HG02840 (cell line): ENCODE data around the gene RYR3.
A peak's percentile ranks its signal among the peaks of the same experiment; 100 is the strongest.

Source experiments
- ATAC-seq: cut with Tn5 transposase; IDR thresholded peaks from one replicate; pipeline ENCODE4 v1.9.1; 2021; ENCODE audit warnings: mild to moderate bottlenecking, moderate library complexity, moderate number of reproducible peaks; ENCODE audit not compliant: unreplicated experiment, low FRiP score

The RYR3 gene

DNA sequence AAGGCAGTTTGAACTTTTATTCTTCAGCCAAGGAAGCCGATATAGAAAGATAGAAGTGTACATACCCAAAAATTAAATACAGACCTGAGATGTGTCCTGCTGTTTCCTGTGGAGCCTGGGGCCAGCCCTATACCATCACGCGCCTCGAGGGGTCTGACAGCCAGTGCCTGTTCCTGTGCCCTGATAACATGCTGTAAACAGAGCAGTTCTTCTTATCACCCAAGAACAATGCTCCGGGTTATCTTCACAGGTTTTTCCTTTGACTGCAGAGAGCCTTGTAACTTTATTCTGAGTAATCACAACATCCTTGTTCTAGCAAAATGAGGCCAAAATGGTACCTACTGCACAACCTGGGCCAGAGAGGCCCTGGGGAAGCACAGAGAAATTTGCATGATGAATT, 367.8 kb downstream of the RYR3 start:
- no peak for ATAC-seq

- ATAC-seq = no peak
These were observed 368.3 kb downstream of the RYR3 start for GRCh38 chr15:33679061-33679460.

DNA sequence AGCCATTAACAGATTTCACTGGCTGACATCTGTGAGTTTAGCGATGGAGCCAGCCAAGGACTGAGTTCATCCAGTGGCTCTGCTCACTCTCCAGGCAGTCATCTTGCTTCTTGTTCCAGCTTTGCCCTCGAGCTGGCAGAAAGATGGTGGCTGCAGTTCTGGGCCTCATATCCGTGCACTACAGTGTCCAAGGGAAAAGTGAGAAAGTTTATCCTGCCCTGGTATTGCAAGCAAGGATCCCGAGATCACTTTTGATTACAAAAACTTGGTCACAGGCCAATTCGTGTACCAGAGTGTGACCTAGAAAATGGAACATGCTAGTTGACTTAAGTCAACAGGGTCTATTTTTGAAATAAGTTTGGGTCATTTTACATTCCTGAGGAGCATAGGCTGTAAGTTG, 369.6 kb downstream of the RYR3 start:
- no peak for ATAC-seq

DNA sequence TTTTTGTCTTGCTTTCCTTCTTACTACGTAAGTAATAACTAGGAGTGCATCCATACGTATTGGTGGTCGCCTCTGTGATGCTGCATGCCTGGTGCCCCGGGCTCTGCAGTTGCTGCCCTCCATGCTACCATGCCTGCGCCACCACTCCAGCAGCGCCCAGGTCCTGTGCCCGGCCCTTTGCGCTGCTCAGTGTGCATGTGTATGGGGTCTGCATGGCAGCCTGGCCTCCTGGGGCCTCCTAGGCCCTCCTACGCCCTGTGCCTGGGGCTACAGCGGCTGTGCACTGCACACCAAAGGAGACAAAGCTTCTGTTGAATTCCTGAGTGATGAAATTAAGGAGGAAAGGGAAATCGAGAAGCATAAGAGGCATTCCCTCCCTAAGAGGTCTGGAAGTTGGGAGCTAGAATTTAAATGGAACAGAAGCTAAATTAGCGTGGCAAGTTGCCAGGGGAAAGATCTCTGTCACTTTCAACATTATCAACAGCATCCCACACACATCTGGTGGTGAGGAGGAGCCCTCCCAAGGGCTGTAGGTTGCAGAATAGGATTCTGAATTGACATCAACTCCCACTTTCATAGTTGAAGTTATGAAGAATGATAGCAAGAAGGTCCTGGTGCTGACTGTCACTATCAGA, 382.5 kb downstream of the RYR3 start:
- ATAC-seq = no peak

- no peak for ATAC-seq
These were observed 387.4 kb downstream of the RYR3 start for GRCh38 chr15:33698126-33698525.

- no peak for ATAC-seq
These were observed 388.4 kb downstream of the RYR3 start for GRCh38 chr15:33699145-33699544.

DNA sequence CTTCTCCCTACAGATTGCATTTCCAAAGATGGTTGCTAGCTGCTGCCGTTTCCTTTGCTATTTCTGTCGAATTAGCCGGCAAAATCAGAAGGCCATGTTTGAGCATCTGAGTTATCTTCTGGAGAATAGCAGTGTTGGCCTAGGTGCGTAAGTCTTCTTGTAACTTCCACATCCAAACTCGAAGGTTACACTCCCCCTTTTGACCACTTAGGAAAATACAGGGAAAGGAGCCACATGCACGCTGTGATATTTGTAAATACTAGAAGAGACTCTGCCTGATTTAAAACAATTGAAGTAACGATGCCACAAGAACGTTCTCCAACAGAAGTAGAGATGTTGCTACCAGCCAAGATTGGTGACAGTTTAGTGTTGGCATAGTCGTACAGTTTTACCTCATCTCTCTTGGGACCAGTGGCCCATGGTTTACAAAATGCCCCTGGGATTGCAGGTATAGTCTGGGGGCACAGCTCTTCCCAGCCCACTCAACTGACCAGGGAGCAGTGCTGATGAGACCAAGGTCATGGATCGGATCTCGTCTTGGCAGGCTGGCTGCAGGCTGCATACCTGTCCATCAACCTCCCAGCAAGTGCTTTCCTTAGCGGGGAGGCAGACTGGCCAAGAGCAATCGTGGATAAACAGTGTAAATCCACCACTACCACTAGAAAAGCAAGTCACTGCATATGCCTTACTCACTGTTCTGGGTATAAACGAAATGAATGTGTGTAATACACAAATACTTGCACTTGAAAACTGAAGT, 389.1 kb downstream of the RYR3 start:
- no peak for ATAC-seq

- no peak for ATAC-seq
These were observed 390.0 kb downstream of the RYR3 start for GRCh38 chr15:33700695-33701303.

GRCh38 chr15:33701304-33701696, 390.5 kb downstream of the RYR3 start:
- no peak for ATAC-seq

DNA sequence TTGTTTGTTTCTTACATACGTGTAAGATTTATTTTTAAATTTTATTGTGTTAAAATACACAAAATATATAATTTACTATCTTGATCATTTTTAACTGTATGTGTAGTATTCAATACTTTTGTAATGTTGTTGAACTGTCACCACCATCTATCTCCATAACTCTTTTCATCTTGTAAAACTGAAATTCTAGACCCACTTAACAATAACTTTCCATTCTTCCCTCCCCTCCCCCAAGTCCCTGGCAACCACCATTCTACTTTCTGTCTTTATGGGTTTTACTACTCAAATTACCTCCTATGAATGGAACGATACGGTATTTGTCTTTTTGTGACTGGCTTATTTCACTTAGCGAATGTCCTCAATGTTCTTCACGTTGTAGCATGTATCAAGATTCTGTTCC, 395.4 kb downstream of the RYR3 start:
- ATAC-seq = no peak

GRCh38 chr15:33710748-33711147, 400.0 kb downstream of the RYR3 start:
- ATAC-seq = no peak

DNA sequence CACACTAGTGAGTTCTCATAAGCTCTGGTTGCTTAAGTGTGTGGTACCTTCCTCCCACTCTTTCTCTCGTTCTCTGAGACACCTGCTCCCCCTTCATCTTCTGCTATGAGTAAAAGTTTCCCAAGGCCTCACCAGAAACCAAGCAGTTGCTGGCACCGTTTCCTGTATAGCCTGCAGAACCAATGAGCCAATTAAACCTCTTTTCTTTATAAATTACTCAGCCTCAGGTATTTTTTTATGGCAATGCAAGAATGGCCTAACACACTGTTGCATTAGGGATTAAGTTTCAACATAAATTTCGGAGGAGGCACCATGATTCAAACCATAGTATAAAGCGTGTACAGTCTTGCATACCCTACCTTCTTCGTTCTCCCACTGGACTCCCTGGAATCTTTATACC, 405.3 kb downstream of the RYR3 start:
- ATAC-seq = no peak

DNA sequence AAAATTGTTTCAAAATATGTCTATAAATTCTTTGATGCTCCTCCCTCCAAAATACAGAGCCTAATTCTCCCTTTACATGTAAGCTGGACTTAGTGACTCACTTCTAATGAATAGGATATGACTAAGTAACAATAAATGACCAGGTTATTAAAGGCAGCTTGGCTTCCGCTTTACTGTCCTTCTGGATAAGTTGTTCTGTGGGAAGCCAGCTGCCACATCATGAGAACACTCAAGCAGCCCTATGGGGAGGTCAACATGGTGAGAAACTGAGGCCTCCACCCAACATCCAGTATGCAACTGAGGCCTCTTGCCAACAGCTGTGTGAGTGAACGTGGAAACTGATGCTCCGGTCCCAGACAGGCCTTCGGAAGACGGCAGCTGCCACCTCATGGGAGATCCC, 410.2 kb downstream of the RYR3 start:
- ATAC-seq = no peak

DNA sequence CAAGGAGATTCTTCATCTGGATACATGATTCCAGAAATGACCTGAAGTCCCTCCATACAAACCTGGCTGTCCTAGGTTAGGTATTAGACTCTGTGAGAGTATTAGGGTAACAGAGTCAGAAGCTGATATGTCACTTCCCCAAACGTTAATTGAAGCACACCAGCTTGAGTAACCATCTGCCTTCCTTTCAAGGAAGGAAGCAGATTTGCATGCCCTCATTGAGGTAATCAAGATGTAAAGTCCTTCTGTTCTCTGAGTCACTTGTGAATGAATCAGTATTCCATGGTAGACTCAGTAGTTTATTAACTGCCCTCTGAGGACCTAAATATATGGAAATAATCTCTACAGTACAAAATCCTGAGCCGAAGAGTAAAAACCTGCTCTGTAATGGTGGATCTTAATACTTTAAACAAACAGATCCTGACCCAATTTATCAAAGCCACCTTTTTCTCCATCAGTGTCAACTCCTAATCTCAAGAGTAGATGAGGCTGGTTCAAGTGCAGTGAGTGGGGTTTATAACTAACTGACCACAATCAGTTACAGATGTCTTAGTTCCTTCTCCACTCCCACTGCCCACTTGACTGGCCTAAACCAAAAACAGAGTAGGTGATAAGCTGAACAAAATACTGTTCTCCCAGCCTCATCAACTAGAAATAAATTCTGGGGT, 411.4 kb downstream of the RYR3 start:
- peak; percentile 82 for ATAC-seq

GRCh38 chr15:33722673-33723015, 411.9 kb downstream of the RYR3 start:
- no peak for ATAC-seq

DNA sequence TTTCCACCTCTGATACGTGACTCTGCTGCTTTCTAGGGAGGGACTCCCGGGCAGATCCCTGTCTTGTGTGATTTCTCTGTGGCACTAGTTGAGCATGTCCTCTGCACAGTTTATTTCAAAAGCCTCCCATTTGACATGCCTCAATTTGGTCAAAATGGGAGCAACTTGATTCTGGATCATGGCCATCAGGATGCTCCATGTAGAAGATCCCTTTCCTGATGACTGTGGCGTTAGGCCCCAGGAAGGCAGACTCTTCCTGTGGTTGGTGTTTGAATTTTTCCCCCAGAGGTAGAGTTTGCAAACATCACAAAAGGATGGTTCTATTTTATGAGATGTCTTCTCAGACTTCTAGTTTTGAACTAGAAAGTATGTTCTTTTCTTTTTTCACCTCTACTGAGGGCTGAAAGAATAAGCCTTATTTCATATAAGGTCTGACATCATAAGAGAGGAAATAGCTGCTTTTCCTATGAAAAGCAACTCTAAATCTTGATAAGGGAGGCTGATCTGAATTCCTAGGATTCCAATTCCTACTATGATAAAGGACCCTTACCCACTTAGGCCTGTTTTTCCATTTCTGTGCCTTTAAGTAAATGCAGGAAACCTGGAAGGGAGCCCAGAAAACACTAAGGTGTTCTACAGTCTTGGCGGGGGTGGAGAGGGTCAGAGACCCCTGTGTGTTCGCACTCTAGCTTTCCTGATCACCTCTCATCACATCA, 413.7 kb downstream of the RYR3 start:
- no peak for ATAC-seq

DNA sequence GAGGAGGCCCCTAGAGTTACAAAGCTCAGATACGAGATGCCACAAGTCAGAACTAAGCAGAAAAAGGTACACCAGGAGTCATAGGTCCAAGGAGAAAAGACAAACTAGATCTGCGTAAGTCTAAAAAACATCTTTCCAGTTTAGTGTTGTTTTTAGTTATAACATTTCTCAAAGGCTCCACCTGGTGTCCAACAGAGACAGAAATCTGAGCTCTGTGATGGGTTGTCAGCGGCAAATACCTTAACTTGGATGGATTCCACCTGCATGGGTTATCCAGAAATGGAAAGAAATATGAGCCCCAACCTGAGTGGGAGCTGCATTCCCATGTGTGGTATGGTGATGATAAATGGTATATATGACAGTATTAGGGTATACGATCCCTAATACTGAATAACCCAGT, 418.9 kb downstream of the RYR3 start:
- ATAC-seq = no peak

- ATAC-seq = no peak
These were observed 420.0 kb downstream of the RYR3 start for GRCh38 chr15:33730815-33731214.

GRCh38 chr15:33735143-33735542, 424.4 kb downstream of the RYR3 start:
- no peak for ATAC-seq

DNA sequence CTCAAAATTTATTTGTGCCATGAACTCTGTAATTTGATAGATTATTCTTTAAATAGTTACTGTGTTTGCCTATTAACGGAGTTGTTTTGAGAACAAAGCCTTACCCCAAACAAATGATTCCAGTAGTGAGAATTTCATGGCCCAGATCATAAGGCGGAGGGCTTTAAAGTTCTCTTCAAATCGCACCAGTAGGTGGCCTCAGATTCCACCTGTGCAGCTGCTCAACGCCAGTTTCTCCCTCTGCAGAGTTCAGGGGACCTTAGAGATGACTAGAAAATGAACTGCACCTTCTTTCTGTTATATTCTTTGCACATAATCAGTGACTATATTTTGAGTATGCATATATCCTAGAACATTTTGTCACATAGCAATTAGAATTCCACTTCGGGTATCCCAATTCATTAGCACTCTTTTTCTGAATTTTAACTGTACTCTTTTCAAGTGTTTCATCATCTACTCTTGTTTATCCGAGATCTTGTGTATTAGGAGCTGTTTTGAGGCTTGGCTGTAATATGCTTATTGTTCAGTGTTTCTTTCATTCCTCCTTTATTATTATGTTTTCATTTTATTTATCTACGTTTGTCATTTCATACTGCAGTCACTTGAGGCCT, 425.0 kb downstream of the RYR3 start:
- no peak for ATAC-seq
